Large intestine (tissue), 1 donor: ENCODE results near the gene ARL5B. TPM values are rescaled to one million over a fixed set of nuclear protein-coding genes. Genes with fewer than 3 reads are reported as not detected.

ENCODE experiments used
- polyA plus RNA-seq: library from polyadenylated mRNA; unstranded; fragments of 120-200 nt; gene quantifications from one replicate; pipeline ENCODE4 v1.2.1, GENCODE V29; 2013

The ARL5B gene
- polyA plus RNA-seq, 1 donor = 39.1 TPM

Other genes starting within 250 kb of the ARL5B start
- gene NSUN6, start 7.8 kb upstream of the ARL5B start, polyA plus RNA-seq = 30.8 TPM